HEK293 (cell line): ENCODE results near the gene STRA6.
A peak's percentile ranks its signal among the peaks of the same experiment; 100 is the strongest.

Source experiments
- CTCF ChIA-PET: fragments of 350-600 bp; formaldehyde crosslinking; extraction: SDS; loops from one replicate; lab custom pipeline; 2021; ENCODE audit warnings: antibody characterized with exemption; lab: Yijun Ruan, JAX
- POLR2A ChIA-PET: fragments of 300-600 bp; formaldehyde crosslinking; extraction: SDS; loops from one replicate; lab custom pipeline; 2020; ENCODE audit warnings: antibody characterized with exemption, inconsistent platforms; lab: Yijun Ruan, JAX
- H3K27ac ChIP-seq: fragments of 200-500 bp; sonication (Bioruptor generic); 2 replicates; pipeline ENCODE4 v1.5.1; 2014; ENCODE audit warnings: low read depth, low read length, control low read depth, inconsistent platforms; ENCODE audit errors: extremely low read depth
- H3K36me3 ChIP-seq, 2 experiments: fragments of 200-500 bp in 1 of 2; sonication (Bioruptor generic) in 1 of 2; 1 replicate in 1 of 2; 2 replicates in 1 of 2; pipeline ENCODE4 v1.5.1; 2014 to 2017; ENCODE audit warnings: inconsistent platforms in 2 of 2, low read length in 2 of 2; ENCODE audit not compliant: control insufficient read depth in 2 of 2, insufficient read depth in 1 of 2
- H3K4me1 ChIP-seq: fragments of 200-500 bp; sonication (Bioruptor generic); 2 replicates; pipeline ENCODE4 v1.5.1; 2014; ENCODE audit warnings: mild to moderate bottlenecking, low read length, inconsistent platforms; ENCODE audit not compliant: control insufficient read depth, insufficient read depth
- H3K4me3 ChIP-seq: 2 replicates; pipeline ENCODE4 v1.5.1; 2011; ENCODE audit warnings: low read depth, mild to moderate bottlenecking, control low read depth, low read length, moderate library complexity
- H3K9me3 ChIP-seq: fragments of 200-500 bp; sonication (Bioruptor generic); 2 replicates; pipeline ENCODE4 v1.5.1; 2014; ENCODE audit warnings: low read depth, low read length, inconsistent platforms; ENCODE audit not compliant: control insufficient read depth, insufficient read depth
- GLI2 ChIP-seq: fragments of 450-650 bp; formaldehyde crosslinking; IDR thresholded peaks from 2 replicates; pipeline ENCODE4; 2017; ENCODE audit warnings: missing biosample characterization, missing genetic modification characterization, low read depth, borderline replicate concordance
- GLIS1 ChIP-seq: fragments of 450-650 bp; formaldehyde crosslinking; IDR thresholded peaks from 2 replicates; pipeline ENCODE4 v1.5.1; 2016; ENCODE audit warnings: missing biosample characterization, missing genetic modification characterization
- REST ChIP-seq: fragments of 450-650 bp; formaldehyde crosslinking; IDR thresholded peaks from 2 replicates; pipeline ENCODE4 v1.5.1; 2016; ENCODE audit warnings: missing biosample characterization, missing genetic modification characterization
- SCRT2 ChIP-seq: fragments of 450-650 bp; formaldehyde crosslinking; IDR thresholded peaks from 2 replicates; pipeline ENCODE4 v1.5.1; 2016; ENCODE audit warnings: missing biosample characterization, missing genetic modification characterization
- ZBTB10 ChIP-seq: fragments of 450-650 bp; formaldehyde crosslinking; IDR thresholded peaks from 2 replicates; pipeline ENCODE4 v1.5.1; 2016; ENCODE audit warnings: missing biosample characterization, missing genetic modification characterization
- ZNF202 ChIP-seq: fragments of 450-650 bp; formaldehyde crosslinking; IDR thresholded peaks from 2 replicates; pipeline ENCODE4 v1.5.1; 2016; ENCODE audit warnings: missing biosample characterization, missing genetic modification characterization, borderline replicate concordance
- ZNF335 ChIP-seq: fragments of 450-650 bp; formaldehyde crosslinking; conservative IDR thresholded peaks from 2 replicates; pipeline ENCODE4 v1.5.1; 2016; ENCODE audit warnings: missing biosample characterization, missing genetic modification characterization
- ZNF518A ChIP-seq: fragments of 450-650 bp; formaldehyde crosslinking; conservative IDR thresholded peaks from 2 replicates; pipeline ENCODE4 v1.5.1; 2016; ENCODE audit warnings: low read depth, missing biosample characterization, missing genetic modification characterization
- ZNF521 ChIP-seq: fragments of 450-650 bp; formaldehyde crosslinking; IDR thresholded peaks from 2 replicates; pipeline ENCODE4 v1.5.1; 2017; ENCODE audit warnings: missing biosample characterization, mild to moderate bottlenecking, missing genetic modification characterization
- ZNF776 ChIP-seq: fragments of 450-650 bp; formaldehyde crosslinking; IDR thresholded peaks from 2 replicates; pipeline ENCODE4 v1.5.0; 2017; ENCODE audit warnings: missing biosample characterization, missing genetic modification characterization, borderline replicate concordance
- ZSCAN16 ChIP-seq: fragments of 450-650 bp; formaldehyde crosslinking; IDR thresholded peaks from 2 replicates; pipeline ENCODE4 v1.5.1; 2016; ENCODE audit warnings: missing biosample characterization, missing genetic modification characterization

The STRA6 gene

GRCh38 chr15:74146277-74146800 is 56.2 kb downstream of the STRA6 start (continued):
- TF ChIP-seq GLI2 (tag by site-specific recombination) = no peak
- no peak for TF ChIP-seq ZSCAN16 (tag by site-specific recombination)
- TF ChIP-seq ZBTB10 (tag by site-specific recombination) = no peak
- no peak for TF ChIP-seq ZNF776 (tag by site-specific recombination)
- TF ChIP-seq ZNF202 (tag by site-specific recombination) = no peak
- peak; percentile 66 for TF ChIP-seq SCRT2 (tag by site-specific recombination)
- TF ChIP-seq REST (tag by site-specific recombination) = 0 out of 2 replicates have a peak, but pooled peaks have one; percentile 52
- no peak; the same call in 1 of the 2 replicates for TF ChIP-seq ZNF518A

- no peak overlapping the region for H3K27ac ChIP-seq
- H3K4me1 ChIP-seq = no peaks in the 10 kb centered on the region
- ChIA-PET CTCF (interaction anchor here (0.7 to 2.7 kb wide), 16 partner anchors 12 to 179 kb away, joined by 3 to 18 read pairs (median 4); partner anchors contain the start of gene STRA6), POLR2A (interaction anchor here (0.9 to 1.0 kb wide), 3 partner anchors 14 to 59 kb away, joined by 3 to 10 read pairs (median 5); partner anchors contain the start of genes ISLR2 and STRA6)
- H3K36me3 ChIP-seq = no peaks in the 10 kb centered on the region
- no peaks in the 10 kb centered on the region; the same call in 1 of the 2 replicates for H3K9me3 ChIP-seq
- H3K4me3 ChIP-seq = no peak overlapping the region
- TF ChIP-seq ZNF521 (tag by site-specific recombination) = no peak
- peak; percentile 93 for TF ChIP-seq ZNF335
- peak; percentile 61 for TF ChIP-seq GLIS1 (tag by site-specific recombination)
These were observed 58.3 kb downstream of the STRA6 start for GRCh38 chr15:74144153-74144775.
